Measurements from ENCODE around the gene TMEM151B.

The TMEM151B gene

GRCh38 chr6:44277763-44278162 lies 7.5 kb downstream of the TMEM151B start:
- in situ Hi-C loops (cut with MboI; ENCODE audit: low sequenced_read_pairs), result no loop called here

- in situ Hi-C loops (cut with MboI; ENCODE audit: low sequenced_read_pairs), result no loop called here
These were observed 8.1 kb downstream of the TMEM151B start for GRCh38 chr6:44278315-44278714.

GRCh38 chr6:44278774-44279697 lies 8.8 kb downstream of the TMEM151B start:
- in situ Hi-C loops (cut with MboI; ENCODE audit: low sequenced_read_pairs), result no loop called here

DNA sequence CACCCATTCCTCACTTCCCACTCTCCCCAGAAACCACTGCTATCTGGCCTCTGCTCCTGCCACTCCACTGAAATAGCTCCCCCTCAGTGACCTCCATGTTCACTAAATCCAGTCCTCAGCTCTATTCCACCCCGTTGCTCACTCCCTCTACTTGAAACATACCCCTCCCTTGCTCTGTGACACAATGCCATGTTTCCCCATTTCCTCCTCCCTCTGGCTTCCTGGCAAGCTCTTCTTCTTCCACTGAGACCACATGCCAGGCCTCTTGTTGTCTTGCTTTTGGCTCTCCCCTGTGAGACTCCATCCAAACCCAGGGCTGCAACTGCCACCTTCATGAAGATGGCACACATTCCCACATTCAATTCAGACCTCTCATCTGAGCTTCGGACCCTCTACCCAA lies 13.9 kb downstream of the TMEM151B start:
- in situ Hi-C loops (cut with MboI; ENCODE audit: low sequenced_read_pairs), result no loop called here

DNA sequence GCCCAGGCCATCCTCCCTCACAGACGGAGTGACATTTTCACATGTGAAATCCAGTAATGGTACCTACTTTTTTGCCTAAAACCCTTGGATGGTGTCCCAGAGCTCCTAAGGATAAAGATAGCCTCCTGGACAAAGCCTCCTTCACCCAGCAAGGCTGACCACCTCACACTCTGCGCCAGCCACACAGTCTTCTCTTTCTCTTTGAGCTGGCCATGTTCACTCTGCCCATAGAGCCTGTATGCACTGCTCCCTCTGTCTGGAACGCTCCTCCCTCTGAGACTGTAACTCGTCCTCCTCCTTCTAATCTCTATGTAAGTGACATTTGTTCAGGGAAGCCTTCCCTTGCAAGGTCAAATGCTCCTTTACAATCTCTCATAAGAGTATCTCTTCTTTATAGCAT lies 14.6 kb downstream of the TMEM151B start:
- in situ Hi-C loops (cut with MboI; ENCODE audit: low sequenced_read_pairs), result no loop called here

DNA sequence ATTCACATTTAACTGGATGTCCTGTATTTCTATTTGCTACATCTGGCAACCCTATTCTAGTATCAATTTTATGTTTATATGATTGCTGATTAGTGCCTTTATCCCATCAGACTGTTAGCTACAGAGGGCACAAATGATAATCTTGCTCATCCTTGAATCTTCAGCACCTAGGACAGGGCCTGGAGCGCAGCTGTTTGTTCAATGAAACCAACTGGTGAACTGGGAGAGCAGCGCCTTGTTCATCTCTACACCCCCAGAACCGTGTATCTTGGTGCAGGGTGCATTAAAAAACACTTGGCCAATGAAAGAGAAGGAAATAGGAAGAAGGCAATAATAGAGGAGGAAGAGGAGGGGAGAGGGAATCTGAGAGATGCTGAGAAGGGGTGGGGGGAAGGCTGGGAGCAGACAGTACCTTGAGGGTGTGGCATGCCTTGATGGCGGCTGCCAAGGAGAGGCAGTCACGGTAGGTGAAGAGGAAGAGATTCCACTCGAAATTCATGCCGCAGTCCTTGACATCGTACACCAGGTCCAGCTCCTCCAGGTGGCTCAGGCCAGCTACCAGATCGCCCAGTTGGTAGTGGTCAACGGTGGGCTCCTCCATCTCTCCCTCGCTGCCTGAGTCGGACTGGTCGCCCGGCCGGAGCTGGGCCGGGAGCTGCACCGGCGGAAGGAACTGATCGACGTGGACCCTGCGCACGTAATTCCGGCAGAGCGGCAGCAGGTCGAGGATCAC lies 15.5 kb downstream of the TMEM151B start:
- in situ Hi-C loops (cut with MboI; ENCODE audit: low sequenced_read_pairs), result no loop called here

DNA sequence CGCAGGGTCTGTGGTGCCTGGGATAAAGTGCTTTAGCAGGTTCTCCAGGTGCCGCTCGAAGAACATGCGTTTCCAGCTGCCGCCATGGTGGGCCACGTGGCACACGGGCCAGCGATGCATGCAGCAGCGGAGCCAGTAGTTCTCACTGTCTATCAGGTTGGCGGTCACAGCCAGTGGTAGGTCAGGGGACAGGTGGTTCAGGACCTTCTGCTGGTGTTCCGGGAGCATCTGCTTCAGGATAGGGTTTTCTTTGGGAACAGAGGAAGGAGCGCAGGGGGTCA lies 16.0 kb downstream of the TMEM151B start:
- in situ Hi-C loops (cut with MboI; ENCODE audit: low sequenced_read_pairs), result no loop called here

DNA sequence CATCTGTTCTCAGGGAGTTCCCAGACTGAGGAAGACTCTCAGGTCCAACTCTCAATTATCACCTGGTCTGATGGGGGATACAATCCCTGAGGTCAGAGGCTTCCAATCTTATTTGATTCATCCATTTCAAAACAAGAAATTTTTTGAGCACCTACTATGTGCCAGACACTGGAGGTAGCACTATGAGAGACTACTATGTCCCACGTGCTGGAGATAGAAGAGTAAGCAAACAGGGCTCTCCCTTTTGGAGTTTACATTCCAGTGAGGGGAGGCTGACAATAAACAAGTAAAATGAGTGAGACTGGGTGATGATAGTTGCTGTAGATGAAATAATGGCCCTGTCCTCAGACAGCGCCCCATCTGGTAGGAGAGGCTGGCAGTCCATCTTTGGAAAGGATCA lies 16.5 kb downstream of the TMEM151B start:
- in situ Hi-C loops (cut with MboI; ENCODE audit: low sequenced_read_pairs), result no loop called here

GRCh38 chr6:44289726-44290260 lies 19.5 kb downstream of the TMEM151B start:
- in situ Hi-C loops (cut with MboI; ENCODE audit: low sequenced_read_pairs), result no loop called here

- in situ Hi-C loops (cut with MboI; ENCODE audit: low sequenced_read_pairs), result no loop called here
These were observed 21.6 kb downstream of the TMEM151B start for GRCh38 chr6:44291841-44292240.

DNA sequence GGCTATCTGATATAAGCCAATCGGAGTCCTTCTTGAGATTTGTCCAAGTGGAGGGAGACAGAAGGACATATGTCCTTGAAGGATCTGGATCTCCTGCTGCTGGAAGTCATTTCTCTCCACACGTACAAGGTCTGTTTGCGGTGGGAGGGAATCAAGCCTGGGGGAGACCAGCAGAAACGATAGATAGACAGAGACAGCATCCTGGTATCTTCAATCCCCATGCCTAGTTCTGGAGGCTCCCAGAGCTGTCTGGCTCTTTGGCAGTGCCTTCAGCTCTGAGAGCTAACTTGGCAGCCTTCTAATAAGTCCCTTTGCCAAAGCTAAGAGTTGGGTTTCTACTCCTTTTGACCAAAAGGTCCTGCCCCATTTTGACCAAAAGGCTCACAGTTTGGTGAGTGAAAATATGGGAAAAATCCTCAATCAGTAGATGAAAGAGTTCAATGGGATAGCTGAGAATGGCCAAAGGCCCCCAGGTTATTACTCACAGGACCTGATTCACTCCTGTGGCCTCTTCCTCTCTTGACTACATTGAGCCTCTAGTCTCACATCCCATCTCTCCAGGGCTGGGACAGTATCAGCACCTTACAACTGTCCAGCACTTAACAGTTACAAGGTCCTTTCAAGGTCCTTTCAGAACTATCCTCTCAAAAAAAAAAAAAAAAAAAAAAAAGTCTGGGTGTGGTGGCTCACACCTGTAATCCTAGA lies 22.6 kb downstream of the TMEM151B start:
- in situ Hi-C loops (cut with MboI; ENCODE audit: low sequenced_read_pairs), result no loop called here

- in situ Hi-C loops (cut with MboI; ENCODE audit: low sequenced_read_pairs), result no loop called here
These were observed 24.9 kb downstream of the TMEM151B start for GRCh38 chr6:44294832-44295791.

DNA sequence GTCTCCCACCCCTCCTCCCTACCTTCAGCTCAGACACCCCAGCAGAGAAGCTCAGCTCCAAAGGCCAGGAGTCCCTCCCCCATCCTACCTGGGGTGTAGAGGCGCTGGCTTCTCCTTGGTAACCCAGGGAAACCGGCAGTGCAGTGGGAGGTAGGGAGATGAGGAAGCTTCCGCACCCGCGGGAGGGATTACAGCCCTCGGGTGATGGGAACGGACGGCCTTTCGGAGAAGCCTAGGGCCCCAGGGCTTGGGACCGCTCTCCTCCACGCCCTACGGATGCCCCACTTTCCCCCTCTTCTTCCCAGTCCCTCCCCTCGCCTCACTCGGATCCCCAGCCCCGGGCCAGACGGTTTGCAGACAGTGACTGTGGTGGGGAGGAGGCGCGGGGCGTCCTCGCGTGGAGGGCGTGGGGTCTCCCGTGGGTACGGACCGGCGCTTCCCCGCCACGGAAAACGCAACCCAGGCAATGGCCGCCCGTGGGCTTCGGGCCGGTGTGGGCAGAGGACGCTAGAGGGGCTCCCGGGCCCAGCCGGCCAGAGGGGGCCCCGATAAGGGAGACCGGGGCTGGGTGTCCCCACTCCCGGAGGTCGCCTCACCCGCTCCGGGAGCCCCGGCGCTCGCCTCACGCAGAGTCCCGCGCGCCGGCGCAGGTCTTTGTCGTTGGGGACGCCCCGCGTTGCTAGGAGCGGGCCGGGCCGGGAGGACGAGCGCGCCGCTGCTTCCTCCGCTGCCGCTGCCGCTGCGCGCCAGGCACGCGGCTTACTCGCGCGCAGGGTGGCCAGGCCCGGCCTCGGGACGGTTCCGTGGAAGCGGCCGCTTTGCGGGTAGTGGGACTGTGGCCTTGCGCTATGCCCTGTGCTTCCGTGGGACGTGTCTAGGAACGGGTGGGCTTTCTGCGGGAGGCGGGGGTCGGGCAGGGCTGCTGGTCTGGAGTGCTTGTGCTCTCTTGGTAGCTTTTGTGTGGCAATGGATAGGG lies 27.1 kb downstream of the TMEM151B start:
- in situ Hi-C loops (cut with MboI; ENCODE audit: low sequenced_read_pairs), result no loop called here

DNA sequence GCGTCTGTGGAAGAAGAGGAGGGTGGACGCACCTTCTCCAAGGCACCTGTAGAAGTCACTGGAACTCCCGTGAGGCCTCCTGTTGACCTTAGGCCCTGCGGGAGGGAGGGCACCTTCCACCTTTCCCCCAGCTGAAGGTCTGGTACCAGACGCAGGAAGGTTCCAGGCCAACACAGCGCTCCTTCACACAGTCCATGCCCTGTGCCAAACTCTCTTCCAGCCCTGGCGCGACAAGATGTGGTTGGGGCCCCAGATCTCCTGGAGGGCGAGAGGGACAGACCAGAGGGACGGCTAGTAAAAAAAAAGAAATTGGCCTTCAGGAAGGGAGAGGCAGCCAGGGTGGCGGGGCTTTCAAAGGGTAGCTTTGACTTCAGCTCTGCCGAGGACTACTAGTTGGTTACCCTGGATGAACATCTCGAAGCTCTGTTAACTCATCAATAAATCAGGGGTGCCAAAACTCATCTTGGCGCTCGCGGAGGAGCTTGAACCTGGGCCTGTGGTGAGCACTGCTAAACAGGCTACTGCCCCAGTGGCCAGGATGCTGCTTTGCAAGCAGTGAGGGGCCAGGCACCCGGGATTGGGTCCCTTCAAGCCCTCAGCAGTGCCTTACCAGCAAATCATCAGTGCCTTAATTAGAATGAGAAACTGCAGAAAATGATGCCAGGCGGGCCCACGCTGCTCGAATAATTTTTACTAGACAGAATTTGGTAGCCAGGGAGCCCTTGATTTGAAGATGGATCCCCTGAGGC lies 28.0 kb downstream of the TMEM151B start:
- in situ Hi-C loops (cut with MboI; ENCODE audit: low sequenced_read_pairs), result no loop called here

GRCh38 chr6:44298864-44299263 lies 28.6 kb downstream of the TMEM151B start:
- in situ Hi-C loops (cut with MboI; ENCODE audit: low sequenced_read_pairs), result no loop called here

DNA sequence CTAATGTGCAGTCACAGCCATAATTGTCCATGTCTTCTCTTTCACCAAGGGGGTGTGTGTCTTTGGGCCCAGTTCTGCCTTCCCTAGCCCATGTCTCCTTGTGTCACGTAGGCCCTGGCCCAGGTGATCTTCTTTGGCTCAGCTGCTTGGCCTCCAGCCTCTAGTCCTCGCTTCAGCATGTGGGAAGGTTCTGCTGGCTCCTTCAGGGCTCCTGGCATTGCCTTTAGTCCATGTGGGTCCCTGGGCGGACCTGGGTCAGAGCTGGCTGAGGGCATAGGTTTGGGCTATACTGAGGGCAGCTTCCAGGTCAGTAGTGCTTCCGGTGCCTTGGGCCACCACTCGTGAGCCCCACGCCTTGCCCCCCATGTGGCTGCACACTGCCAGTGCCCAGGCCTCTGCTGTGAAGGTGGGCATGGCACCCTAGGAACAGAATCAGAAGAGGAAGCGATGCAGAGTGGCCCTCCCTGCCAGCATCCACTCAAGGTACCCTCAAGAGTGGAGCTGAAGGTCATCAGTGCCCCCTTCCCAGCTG lies 30.1 kb downstream of the TMEM151B start:
- in situ Hi-C loops (cut with MboI; ENCODE audit: low sequenced_read_pairs), result no loop called here

GRCh38 chr6:44301106-44301505 lies 30.9 kb downstream of the TMEM151B start:
- in situ Hi-C loops (cut with MboI; ENCODE audit: low sequenced_read_pairs), result no loop called here

Measured in HL-60/S4 (cell line).